ENCODE measurements around the gene CREBBP.

CREBBP gene

GRCh38 chr16:3821184-3821583, 59.3 kb downstream of the CREBBP start:
- Histone ChIP-seq H3K36me3 (peaks cover 0 to 49% (median 27%) of the 10 kb centered on the region in 11 experiments; a peak in 17 of 22 replicates), H3K4me1 (peaks cover 78 to 99% (median 91%) of the 10 kb centered on the region in 10 experiments), H3K9me3 (replicated peaks in 1 of 11) (no peaks in the 10 kb centered on the region), H3K27me3 (no peaks in the 10 kb centered on the region), H3K9ac (no peak overlapping the region), H3K27ac (no peak overlapping the region), H3K4me3 (no peak overlapping the region), H4K20me1 (peaks cover 100% of the 10 kb centered on the region in 11 experiments), H3K4me2 (peak overlapping the region in 8 of 11 experiments; percentile 13 to 78 (median 68); a peak in 8 of 22 replicates)
- TF ChIP-seq Cebpa-rat (IDR thresholded peaks at IDR 0.05), result no peak

DNA sequence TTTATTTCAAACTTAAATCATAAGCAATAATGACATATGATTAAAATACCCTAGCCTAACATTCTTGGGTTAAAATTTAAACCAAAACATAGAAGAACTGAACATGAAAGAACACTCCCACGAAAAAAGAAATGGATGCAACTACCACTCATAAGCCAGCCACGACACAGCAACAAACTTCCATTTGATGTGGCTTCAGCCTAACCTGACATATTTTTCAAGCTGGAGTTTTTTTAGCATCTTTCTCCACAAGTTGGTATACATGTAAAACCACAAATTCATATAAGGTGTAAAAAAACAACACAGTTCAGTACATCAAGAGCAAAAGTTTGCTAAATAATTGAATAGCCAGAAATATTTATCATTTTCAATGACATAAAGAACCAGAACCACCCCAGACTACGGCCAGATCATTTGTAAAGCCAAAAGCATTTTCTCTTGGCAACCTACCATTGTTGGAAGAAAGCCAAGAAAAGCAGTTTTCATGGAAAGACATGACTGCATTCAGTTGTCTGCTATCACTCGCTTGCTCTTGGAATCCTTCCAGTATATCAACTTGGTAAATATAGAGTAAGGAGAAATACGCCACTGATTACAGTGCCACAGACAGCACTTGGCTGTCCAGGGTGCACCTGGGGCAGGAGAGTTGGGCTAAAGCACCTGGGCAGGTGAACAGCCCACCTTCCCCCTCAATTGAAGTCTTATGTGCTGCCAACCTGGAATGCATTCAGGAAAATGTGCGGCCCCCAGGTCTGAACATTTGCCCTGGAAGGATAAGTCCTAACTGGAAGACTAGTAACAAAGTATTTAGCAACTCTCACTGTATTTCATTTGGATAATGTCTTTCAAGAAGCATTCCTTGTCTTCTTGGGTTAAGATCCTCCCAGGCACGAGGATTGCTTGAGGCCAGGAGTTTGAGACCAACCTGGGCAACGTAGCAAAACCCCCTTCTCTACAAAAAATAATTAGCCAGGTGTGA, 60.5 kb downstream of the CREBBP start:
- H4K20me1 ChIP-seq, result peaks cover 100% of the 10 kb centered on the region in 11 experiments
- H3K9ac ChIP-seq, result no peak overlapping the region
- H3K4me2 ChIP-seq, result peak overlapping the region; percentile 24 to 78 (median 61); a peak in 20 of 22 replicates
- no peak for TF ChIP-seq Cebpa-rat (IDR thresholded peaks at IDR 0.05)
- peaks cover 68 to 88% (median 80%) of the 10 kb centered on the region in 10 experiments for H3K4me1 ChIP-seq
- H3K9me3 ChIP-seq (replicated peaks in 1 of 11), result no peaks in the 10 kb centered on the region
- H3K36me3 ChIP-seq, result peaks cover 0 to 45% (median 26%) of the 10 kb centered on the region in 11 experiments; a peak in 12 of 22 replicates
- H3K27me3 ChIP-seq, result no peaks in the 10 kb centered on the region
- no peak overlapping the region for H3K27ac ChIP-seq
- H3K4me3 ChIP-seq, result no peak overlapping the region

DNA sequence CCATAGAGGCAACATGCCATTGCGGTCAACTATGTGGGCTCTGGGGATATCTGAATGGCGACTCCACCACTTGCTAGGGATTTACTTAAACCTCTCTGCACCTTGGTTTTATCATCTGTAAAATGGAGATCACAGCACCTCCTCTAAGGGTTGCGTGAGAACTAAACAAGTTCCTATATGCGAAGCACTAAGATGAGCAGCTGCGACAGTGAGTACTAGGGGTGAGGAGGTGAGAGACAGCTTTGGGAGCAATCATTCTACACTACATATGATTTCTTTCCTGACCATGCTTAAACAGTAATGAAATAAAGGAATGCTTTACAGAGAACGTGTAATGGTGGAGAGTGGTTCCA, 61.4 kb downstream of the CREBBP start:
- no peak for TF ChIP-seq Cebpa-rat (IDR thresholded peaks at IDR 0.05)
- H3K27ac ChIP-seq, result peak overlapping the region in 5 of 11 experiments; percentile 22 to 45 (median 33); a peak in 4 of 22 replicates
- H4K20me1 ChIP-seq, result peaks cover 100% of the 10 kb centered on the region in 11 experiments

DNA sequence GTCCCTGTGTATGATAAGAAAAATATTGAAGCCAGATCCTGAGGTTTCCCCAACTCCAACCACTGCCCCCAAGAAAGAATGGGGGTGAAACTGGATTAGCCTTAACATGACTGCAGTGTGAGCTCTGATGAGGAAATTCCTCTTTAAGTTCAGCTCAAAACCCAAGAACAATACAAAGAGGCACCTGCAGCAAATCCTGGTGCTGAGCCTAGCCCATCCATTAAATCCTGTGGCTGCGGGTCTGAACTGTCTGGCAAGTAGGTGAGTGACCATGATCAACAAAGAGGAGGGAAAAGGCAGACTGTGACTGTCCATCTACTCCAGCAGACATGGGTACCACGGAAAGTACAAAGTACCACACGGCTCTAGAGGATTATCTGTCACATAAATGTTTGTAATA, 64.2 kb downstream of the CREBBP start:
- no peak overlapping the region for H3K4me3 ChIP-seq
- H3K36me3 ChIP-seq, result peaks cover 8 to 53% (median 31%) of the 10 kb centered on the region in 11 experiments; a peak in 20 of 22 replicates
- H3K27ac ChIP-seq, result no peak overlapping the region
- peaks cover 34 to 51% (median 44%) of the 10 kb centered on the region in 10 experiments for H3K4me1 ChIP-seq
- no peaks in the 10 kb centered on the region for H3K27me3 ChIP-seq
- no peaks in the 10 kb centered on the region for H3K9me3 ChIP-seq (replicated peaks in 1 of 11)
- H3K4me2 ChIP-seq, result no peak overlapping the region
- TF ChIP-seq Cebpa-rat (IDR thresholded peaks at IDR 0.05), result no peak
- H4K20me1 ChIP-seq, result peaks cover 100% of the 10 kb centered on the region in 11 experiments
- no peak overlapping the region for H3K9ac ChIP-seq

More for the DNA sequence above, 61.4 kb downstream of the CREBBP start:
- Histone ChIP-seq H3K4me2 (peak overlapping the region; percentile 38 to 79 (median 68); a peak in 21 of 22 replicates), H3K36me3 (peaks cover 0 to 39% (median 23%) of the 10 kb centered on the region in 11 experiments; a peak in 12 of 22 replicates), H3K4me3 (no peak overlapping the region; a peak in 1 of 20 replicates), H3K9ac (peak overlapping the region in 1 of 11 experiments; percentile 26; a peak in 1 of 22 replicates), H3K4me1 (peaks cover 59 to 79% (median 72%) of the 10 kb centered on the region in 10 experiments), H3K27me3 (no peaks in the 10 kb centered on the region), H3K9me3 (replicated peaks in 1 of 11) (no peaks in the 10 kb centered on the region)

GRCh38 chr16:3814755-3815154, 65.8 kb downstream of the CREBBP start:
- Histone ChIP-seq H3K27me3 (no peaks in the 10 kb centered on the region), H3K4me1 (peaks cover 20 to 47% (median 29%) of the 10 kb centered on the region in 10 experiments), H4K20me1 (peaks cover 100% of the 10 kb centered on the region in 11 experiments), H3K27ac (no peak overlapping the region), H3K4me2 (no peak overlapping the region), H3K4me3 (no peak overlapping the region), H3K9ac (no peak overlapping the region), H3K36me3 (peaks cover 19 to 58% (median 39%) of the 10 kb centered on the region in 11 experiments), H3K9me3 (replicated peaks in 1 of 11) (no peaks in the 10 kb centered on the region)
- no peak for TF ChIP-seq Cebpa-rat (IDR thresholded peaks at IDR 0.05)

- Histone ChIP-seq H3K9ac (no peak overlapping the region), H3K36me3 (peaks cover 36 to 79% (median 60%) of the 10 kb centered on the region in 11 experiments), H3K9me3 (replicated peaks in 1 of 11) (no peaks in the 10 kb centered on the region), H3K4me3 (no peak overlapping the region), H3K27ac (no peak overlapping the region), H3K4me2 (no peak overlapping the region), H4K20me1 (peaks cover 99 to 100% (median 100%) of the 10 kb centered on the region in 11 experiments), H3K4me1 (peaks cover 17 to 47% (median 29%) of the 10 kb centered on the region in 10 experiments), H3K27me3 (no peaks in the 10 kb centered on the region)
- TF ChIP-seq Cebpa-rat (IDR thresholded peaks at IDR 0.05), result no peak
These were observed 67.9 kb downstream of the CREBBP start for GRCh38 chr16:3812469-3813172.

- Histone ChIP-seq H3K36me3 (peaks cover 53 to 87% (median 76%) of the 10 kb centered on the region in 11 experiments), H3K9ac (no peak overlapping the region), H3K4me1 (peaks cover 22 to 53% (median 38%) of the 10 kb centered on the region in 10 experiments), H3K4me3 (no peak overlapping the region), H3K9me3 (replicated peaks in 1 of 11) (no peaks in the 10 kb centered on the region), H3K4me2 (peak overlapping the region in 1 of 11 experiments; percentile 5; a peak in 1 of 22 replicates), H3K27me3 (no peaks in the 10 kb centered on the region), H4K20me1 (peaks cover 99 to 100% (median 100%) of the 10 kb centered on the region in 11 experiments), H3K27ac (no peak overlapping the region)
- no peak for TF ChIP-seq Cebpa-rat (IDR thresholded peaks at IDR 0.05)
These were observed 69.7 kb downstream of the CREBBP start for GRCh38 chr16:3810818-3811217.

DNA sequence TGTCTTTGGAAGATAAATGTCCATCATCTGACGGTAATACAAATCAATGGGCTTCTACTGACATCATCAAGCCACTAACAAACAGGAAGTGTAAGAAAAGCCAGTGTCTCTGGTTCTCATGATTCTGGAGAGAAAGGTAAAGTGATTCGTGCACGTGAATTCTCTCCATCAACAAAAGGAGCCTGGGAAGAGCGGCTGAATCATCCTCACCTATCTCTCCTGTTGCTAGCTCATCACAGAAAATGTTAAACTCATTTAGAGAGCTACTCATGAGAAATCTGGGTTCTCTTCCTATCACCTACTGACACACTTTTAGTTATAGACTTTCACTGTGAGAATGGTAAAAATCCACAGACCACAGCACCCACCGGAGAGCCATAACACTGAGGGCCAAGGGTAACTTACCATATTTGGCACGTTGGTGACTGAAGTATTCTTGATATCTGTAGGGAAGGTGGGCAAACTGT, 70.3 kb downstream of the CREBBP start:
- Histone ChIP-seq H3K36me3 (peaks cover 57 to 93% (median 82%) of the 10 kb centered on the region in 11 experiments), H3K4me3 (no peak overlapping the region), H3K27me3 (no peaks in the 10 kb centered on the region), H3K4me1 (peaks cover 22 to 57% (median 41%) of the 10 kb centered on the region in 10 experiments), H3K4me2 (peak overlapping the region in 2 of 11 experiments; percentile 5 to 10; a peak in 2 of 22 replicates), H3K27ac (no peak overlapping the region), H3K9ac (no peak overlapping the region), H3K9me3 (replicated peaks in 1 of 11) (no peaks in the 10 kb centered on the region), H4K20me1 (peaks cover 99 to 100% (median 100%) of the 10 kb centered on the region in 11 experiments)
- TF ChIP-seq Cebpa-rat (IDR thresholded peaks at IDR 0.05), result no peak
